ENCODE data around the gene HS3ST1.

The HS3ST1 gene

DNA sequence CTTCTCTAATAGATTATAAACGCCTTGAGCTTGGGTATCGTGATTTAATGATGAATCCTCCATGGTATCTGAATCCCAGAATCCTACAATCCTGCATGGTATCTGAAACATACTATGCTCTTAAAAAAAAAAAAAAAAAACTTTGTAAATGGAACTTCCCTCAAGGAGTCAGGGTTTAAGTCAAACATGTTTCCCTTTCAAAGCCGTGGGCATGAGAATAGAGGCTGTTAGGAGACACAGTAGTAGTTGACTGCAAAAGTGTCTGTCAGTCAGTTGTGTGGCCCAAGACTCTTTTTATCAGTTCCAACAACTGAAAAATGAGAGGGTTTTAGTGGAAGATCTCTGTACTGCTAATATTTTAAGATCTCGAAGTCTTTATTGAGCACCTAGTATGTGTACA is 2.4 kb upstream of the HS3ST1 start:
- no peak for DNase-seq

DNA sequence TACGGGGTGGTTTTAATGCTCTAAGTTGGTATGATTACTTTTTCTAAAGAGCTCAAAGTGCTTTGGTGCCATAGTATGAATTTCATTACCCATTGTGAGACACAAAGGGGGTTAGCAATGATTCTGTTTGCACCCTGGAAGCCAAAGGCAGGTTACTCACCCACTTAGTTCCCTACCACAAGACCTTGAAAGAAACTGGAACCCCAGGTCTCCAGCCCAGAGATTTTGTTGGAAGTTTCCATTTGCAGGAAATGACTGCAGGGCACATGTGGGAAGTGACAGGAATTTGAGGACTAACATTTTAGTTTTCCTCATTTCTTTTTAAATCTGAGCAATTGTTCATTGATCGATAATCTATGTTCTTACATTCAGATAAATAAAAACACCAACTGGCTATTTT is 1.8 kb upstream of the HS3ST1 start:
- no peak for DNase-seq

GRCh38 chr4:11429699-11430045 is 978 bp upstream of the HS3ST1 start:
- DNase-seq: no peak

DNA sequence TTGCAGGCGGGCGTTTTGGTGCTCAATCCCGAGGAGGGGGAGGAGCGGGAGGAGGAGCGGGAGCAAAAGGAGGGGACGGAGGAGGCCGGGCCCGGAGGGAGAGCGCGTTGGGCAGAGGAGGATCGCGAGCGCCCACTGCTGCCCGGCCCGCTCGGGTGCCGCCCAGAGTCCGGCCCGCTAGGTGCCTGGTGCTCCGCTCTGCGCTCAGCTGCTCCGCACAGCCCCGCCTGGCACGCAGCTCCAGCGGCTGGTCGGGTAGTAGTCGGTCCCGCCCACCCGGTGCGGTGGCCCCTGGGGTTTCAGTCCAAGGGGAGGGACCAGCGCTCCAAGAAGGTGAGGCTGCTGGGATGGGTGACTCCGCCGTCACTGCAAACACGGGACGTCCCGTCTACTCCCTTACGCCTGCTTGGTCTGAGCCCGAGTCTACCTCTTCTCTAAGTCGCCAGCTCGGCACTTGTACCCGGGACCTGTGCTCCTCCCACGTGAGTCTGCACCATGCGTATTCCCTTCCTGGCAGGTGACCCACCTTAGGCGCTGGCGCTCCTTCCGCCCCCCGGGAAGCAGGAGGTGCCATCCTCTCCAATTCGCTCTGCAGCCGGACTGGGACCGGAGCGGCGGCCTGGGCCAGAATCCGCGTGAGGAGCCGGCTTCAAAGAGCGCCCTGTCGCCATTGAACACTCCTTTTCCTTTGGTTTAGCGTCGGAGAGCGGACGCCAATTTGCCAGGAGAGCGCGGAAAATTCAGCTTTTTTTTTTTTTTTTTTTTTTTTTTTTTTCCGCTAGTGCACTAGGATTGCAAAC is 405 bp upstream of the HS3ST1 start:
- DNase-seq: peak; percentile 55

DNA sequence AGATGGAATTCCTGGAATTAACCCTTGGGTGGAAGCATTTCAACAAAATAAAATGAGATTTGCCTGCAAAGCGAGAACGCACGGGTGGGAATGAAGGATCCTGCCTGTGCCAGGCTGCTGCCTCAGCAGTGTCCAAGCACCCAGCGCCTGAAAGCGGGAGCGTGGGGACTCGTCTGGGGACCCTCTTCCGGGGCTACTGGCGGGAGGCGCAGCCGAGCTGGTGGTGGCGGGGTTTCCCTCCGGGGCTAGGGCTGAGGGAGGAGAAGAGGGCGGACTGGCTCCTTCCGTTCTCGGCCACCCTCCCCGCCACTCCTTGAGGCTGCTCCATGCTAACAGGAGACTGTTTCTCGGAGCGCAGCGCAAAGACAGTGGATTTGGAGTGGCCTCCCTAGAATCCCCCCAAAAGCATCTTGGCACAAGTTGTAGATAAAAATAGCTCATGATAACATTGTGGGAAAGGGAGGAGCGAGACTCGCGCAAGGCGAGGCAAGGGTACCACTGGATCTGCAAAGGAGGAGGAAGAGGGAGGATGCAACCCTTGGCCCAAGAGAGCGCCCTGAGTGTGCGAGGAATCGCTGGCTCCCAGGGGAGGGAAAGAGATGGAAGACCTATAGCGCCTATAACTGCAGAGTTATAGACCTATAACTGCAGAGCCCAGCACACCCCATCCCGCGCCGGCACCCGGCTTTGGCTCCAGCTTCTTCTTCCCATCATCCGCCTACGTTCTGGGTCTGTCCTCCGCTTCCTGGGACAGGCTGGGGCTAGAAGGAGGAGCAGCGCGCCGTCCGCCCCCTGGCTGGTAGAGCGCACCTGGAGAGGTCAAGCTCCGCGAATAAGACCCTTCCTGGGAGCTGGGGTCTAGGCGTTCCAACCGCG is 1.3 kb downstream of the HS3ST1 start:
- DNase-seq: no peak

- DNase-seq: no peak
Observed at GRCh38 chr4:11426731-11427120, 2.0 kb downstream of the HS3ST1 start.

- DNase-seq: no peak
Observed at GRCh38 chr4:11426003-11426402, 2.7 kb downstream of the HS3ST1 start.

GRCh38 chr4:11424856-11425255 is 3.8 kb downstream of the HS3ST1 start:
- no peak for DNase-seq

- DNase-seq: peak; percentile 28
Observed at GRCh38 chr4:11424000-11424399, 4.7 kb downstream of the HS3ST1 start.

DNA sequence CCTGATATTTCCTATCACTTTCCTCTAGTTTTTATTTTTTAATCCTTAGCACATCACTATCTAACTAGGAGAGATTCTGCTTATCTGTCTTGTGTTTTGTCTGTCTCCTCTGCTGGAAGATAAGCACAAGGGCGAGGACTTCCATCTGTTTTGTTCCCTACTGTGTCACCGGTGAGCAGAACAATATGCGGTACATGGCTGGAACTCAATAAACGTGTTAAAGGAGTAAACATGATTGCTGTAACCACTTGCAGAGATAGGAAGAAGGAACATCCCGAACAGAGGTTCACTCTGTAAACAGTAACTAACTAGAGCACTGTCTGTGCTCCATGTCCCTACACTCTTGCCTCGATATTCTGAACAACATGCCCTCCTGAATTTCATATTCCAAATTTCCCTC is 5.2 kb downstream of the HS3ST1 start:
- no peak for DNase-seq

DNA sequence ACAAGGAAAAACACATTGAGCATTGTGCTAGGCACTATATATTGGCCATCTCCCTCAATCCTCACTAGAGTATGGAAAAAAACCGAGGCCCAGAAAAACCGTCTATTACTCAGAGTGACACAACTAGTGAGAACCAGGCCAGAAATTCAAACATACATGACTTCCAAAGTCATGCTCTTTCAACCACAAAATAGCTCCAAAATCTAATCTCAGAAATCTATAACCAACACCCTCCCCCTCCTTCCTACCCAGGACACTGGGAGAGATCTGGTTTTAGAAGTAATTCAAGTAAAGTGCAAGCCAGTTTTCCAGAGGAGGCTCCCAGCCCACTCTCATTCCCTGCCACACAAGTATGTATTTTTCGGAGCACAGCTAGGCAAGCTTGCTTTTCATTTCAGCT is 7.6 kb downstream of the HS3ST1 start:
- no peak for DNase-seq

GRCh38 chr4:11420327-11420726 is 8.4 kb downstream of the HS3ST1 start:
- DNase-seq: no peak

- DNase-seq: no peak
Observed at GRCh38 chr4:11418610-11419009, 10.1 kb downstream of the HS3ST1 start.

- no peak for DNase-seq
Observed at GRCh38 chr4:11416767-11417113, 12.0 kb downstream of the HS3ST1 start.

DNA sequence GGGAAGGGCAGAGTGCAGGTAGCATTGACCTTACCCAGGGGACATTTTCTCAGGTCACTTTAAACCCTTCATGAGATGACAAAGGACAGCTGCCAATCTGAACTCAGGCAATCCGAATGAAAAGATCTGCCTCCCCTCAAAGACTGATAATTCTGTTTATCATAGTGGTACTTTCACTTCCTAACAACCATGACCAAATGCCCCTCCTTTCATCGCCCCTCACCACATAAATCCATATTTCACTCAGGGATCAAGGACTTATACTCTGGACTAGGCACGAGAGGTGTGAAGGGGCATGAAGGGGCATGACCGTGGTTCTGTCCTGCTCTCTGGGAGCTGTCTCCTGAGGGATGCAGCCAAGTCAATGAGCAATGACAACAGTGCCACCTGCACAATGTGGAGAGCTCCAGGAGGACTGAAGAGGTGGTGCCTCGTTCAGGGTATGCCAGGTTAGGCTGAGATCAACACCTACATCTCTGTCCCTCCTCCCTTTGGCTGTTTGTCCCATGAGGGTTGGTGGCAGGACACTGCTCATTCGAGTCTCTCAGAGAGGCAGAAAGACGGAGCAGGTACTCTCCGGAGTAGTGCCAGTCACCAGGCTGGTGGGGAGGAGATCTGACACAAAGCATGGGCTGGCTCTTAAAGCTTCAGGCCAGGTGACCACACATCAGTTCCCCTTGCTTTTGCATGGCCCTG is 12.5 kb downstream of the HS3ST1 start:
- DNase-seq: no peak

DNA sequence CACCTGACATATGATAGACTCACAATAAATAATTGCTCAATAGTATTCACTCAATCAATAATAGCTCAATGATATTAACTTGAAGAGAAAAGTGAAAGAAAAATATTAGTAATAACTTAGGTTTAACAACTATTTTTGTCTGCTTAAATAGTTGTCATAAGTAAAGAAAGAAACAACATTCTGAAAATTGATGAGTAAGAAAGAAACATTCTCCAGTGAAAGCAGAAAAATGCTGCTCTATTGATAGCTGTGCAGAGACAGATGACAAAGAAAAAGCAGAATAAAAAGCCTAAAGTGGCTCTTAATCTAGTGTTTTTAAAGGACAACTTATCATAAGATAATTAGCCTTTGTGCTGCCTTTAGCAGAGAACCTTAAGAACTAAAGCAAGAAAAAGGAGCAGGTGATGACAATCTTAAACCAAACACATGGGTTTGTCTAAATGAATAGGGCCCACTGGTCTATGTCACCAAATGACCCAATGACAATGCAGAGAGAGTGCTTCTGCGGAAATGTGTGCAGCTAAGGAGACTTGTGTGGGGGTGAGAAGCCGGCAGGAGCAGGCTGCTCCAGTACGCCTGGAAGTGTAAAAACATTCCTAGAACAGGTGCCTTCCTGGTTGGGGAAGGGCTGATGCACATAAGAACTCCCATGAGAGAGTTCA is 13.2 kb downstream of the HS3ST1 start:
- DNase-seq: no peak

GRCh38 chr4:11412211-11412610 is 16.5 kb downstream of the HS3ST1 start:
- no peak for DNase-seq

- no peak for DNase-seq
Observed at GRCh38 chr4:11409632-11410031, 19.1 kb downstream of the HS3ST1 start.

DNA sequence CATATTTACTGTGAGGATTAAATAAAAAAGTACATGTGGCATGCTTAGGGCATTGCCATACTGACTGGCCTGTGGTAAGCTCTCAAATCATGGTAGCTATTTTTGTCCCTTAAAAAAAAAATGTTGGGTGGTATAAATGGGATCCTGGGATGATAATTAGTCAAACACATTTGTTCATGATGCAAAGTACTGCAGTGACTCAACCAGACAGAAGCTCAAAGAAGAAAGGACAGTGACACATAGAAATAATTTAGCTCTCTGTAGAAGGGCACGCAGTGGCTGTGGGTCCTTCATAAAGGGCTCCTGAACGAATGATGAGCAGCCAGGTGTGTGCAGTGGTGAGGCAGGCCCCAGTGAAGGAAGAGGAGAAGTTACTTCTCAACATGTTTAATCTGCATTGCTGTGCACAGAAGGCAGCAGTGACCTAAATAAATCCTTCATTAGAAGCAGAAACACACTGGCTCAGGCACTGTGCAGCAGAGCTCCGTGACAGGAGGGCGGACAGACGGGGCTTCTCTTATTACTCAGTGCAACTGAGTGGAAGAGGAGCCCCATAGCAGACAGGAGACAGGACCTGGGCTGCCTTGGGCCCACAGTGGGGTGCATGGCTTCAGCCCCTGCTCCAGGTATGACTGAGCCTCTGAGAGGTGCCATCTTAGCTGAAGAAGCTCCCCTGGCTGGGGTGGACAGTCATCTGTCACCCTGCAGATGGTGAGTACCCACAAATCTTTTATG is 20.3 kb downstream of the HS3ST1 start:
- no peak for DNase-seq

GRCh38 chr4:11407551-11407950 is 21.1 kb downstream of the HS3ST1 start:
- DNase-seq: no peak

GRCh38 chr4:11404431-11404830 is 24.3 kb downstream of the HS3ST1 start:
- no peak for DNase-seq

- DNase-seq: no peak
Observed at GRCh38 chr4:11402192-11402591, 26.5 kb downstream of the HS3ST1 start.
